GM21528 (cell line): ENCODE measurements around the gene TCOF1.

Experiments
- ATAC-seq: cut with Tn5 transposase; IDR thresholded peaks from one replicate; pipeline ENCODE4 v1.9.1; 2021; ENCODE audit warnings: mild to moderate bottlenecking, moderate library complexity; ENCODE audit not compliant: unreplicated experiment, low FRiP score

TCOF1 gene

GRCh38 chr5:150349681-150350275 lies 7.7 kb upstream of the TCOF1 start:
- ATAC-seq = no peak

DNA sequence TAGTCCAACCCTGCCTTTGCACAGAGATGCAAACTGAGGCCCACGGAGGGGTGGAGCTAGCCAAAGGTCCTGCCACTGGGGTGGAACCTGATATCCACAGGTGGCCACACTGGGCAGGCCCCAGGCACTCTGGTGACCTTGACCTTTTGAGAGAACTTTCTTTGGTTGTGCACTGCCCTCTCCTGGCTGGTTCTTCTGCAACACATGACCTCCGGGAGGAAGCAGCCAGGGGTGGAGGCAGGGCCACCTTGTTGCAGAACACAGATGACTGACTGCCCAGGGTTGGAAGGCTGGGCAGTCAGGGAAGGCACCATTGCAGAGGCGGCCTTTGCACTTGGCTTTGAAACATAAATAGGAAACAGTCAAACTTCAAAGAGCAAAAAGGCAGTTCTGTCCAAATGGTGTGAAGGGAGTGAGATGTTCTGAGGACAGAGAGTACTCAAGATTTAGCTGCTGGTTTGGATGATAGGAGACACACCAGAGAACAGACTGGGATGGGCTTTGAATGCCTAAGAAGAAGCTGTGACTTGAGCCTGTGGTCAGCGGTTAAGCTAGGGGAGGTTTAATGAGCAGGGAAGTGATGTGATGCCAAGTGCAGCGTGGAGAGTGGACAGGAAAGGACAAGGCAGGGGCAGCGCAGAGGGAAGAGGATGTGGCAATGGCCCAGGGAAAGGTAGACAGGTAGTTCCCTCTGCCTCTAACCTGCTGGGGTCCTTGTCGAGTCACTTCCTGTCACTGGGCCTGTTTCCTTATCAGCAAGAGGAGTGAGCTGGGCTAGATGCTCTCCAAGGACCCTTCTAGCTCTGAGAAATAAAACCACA lies 6.8 kb upstream of the TCOF1 start:
- ATAC-seq = peak; percentile 85

- ATAC-seq = no peak
These were observed 5.1 kb upstream of the TCOF1 start for GRCh38 chr5:150352244-150353031.

GRCh38 chr5:150353032-150353675 lies 4.3 kb upstream of the TCOF1 start:
- ATAC-seq = no peak

DNA sequence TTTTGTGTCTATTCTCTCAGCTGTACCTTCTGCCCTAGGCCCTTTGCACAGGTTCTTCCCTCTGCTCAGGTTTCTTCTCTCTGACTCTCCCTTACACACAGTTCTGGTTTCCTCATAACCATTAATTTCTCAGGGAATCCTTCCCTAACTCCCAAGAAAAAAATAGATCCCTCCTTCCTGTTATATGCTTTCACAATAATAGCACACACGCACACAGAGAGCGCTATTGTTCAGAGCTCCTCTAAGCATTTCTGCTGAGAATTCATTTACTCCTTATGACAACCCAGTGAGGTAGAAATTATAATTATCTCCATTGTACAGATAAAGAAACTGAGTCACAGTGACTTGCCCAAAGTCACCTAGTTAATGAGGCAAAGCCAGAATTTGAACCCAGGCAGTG lies 1.7 kb upstream of the TCOF1 start:
- no peak for ATAC-seq

DNA sequence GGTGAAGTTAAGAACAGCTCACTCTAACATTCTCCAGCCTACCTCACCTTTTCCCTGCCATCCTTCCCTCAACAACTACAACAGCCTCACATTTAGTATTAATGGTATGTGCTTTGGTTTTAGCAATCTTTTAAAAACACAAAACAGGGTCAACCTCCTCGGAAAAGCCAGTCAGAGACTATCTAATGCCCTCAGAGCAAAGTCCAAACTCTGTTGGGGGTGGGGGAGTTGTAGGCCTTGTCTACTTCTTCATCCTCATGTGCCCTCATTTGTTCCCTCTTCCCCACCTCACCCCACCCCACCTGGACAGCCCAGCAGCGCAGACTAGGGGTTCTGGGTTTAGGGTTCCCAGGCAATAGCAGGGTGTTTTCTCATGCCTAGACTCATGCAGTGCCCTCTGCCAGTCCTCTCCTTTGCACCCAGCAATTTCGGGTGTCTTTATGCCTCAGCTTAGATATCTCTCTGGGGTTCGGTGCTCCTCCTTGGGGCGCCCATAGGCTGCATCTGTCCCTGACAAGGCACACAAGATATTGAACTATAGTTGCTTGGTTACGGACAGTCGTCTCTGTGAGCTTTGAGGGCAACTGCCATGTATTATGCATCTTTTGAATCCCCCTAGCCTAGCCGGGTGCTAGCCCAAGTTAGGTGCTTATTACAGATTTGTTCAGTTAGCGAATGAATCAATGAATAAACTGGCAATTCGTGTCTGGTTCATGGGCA lies 762 bp upstream of the TCOF1 start:
- no peak for ATAC-seq

- ATAC-seq = no peak
These were observed 981 bp downstream of the TCOF1 start for GRCh38 chr5:150358261-150359095.

DNA sequence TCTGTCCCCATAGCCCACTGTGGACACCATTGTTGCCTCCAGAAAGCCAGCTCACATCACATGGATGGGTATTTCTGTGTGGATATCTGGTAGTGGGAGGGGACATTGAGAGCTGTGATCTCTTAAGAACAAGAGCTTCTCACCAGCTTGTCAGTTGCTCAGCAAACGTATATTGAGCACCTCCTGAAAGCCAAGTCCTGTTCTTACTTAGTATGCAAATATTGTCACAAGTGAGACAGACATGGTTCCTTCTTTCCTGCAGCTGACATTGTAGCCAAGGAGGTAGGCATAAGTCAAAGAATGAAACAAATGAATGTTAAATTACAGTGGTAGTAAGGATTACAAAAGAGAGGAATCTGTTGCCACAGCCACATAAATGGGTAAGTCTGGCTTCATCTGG lies 3.8 kb downstream of the TCOF1 start:
- ATAC-seq = no peak

DNA sequence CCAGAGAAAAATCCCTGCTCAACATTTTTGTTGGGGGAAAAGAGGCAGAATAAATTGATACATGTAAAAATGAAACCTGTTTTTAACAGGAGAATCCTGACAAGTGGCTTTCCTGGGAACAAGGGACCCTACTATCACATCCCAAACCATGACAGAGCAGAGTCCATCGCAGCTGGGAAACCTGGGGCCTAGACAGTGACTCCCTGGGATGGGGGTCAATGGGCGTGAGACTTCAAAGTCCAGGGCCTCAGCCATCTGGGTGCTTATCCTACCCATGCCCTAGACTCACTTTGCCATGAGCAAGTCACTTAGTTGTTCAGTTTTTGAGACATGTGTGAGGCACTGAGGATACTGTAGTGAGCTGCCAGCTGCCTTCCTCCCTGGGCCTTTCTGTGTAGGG lies 5.7 kb downstream of the TCOF1 start:
- ATAC-seq = no peak

DNA sequence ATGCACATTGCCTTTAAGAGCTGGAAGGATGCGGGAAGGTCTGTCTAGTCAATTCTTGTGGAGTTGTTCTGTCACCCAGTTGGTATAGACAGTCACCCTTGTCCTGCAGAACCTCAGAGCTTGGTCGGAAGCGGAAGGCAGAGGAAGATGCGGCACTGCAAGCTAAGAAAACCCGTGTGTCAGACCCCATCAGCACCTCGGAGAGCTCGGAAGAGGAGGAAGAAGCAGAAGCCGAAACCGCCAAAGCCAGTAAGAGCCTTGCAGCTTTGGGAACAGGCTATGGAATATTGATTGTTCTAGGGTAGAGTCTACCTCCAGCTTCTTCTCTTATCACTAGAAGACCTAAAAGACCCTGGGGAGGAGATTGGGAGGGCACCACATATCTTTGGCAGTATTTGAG lies 6.5 kb downstream of the TCOF1 start:
- ATAC-seq = no peak

DNA sequence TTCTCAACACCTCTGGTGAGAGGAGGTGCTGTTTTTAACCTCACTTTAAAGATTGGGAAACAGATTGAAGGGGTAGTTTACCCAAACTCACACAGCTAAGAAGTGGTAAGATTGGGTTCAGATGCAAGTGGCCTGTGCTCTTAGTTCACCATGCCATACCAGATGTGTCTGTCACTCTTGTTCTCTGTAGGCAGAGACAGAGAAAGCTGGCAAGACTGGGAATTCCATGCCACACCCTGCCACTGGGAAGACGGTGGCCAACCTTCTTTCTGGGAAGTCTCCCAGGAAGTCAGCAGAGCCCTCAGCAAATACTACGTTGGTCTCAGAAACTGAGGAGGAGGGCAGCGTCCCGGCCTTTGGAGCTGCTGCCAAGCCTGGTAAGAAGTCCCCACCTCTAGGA lies 11.0 kb downstream of the TCOF1 start:
- ATAC-seq = no peak

DNA sequence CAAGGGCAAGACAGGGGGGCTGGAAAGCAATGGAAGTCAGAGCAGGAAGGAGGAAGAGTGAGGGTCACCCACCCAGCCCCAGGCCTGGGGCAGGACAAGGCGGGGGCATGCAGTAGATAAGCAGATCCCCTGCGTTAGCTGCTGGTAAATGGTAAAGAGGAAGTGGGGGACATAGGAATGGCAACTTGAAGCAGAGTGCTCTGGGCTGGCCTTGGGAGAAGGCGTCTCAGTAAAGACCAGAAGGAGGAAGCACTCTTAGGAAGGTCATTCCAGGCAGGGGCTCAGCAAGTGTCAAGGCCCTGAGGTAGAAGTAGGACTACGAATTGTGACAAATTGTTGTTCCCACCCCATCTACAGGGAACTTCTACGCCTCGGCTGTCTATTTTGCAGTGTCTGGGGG lies 15.1 kb downstream of the TCOF1 start:
- ATAC-seq = no peak

DNA sequence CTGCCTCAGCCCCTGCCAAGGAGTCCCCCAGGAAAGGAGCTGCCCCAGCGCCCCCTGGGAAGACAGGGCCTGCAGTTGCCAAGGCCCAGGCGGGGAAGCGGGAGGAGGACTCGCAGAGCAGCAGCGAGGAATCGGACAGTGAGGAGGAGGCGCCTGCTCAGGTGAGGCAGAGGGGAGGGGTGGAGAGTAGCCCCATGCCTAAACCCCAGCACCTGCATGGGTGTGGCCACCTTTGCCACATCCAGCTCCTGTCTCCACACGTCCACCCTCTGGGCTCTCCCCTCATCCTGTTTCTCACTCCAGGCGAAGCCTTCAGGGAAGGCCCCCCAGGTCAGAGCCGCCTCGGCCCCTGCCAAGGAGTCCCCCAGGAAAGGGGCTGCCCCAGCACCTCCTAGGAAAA lies 17.2 kb downstream of the TCOF1 start:
- no peak for ATAC-seq

GRCh38 chr5:150376799-150377771 lies 19.6 kb downstream of the TCOF1 start:
- ATAC-seq = no peak

GRCh38 chr5:150377964-150378694 lies 20.6 kb downstream of the TCOF1 start:
- ATAC-seq = no peak

DNA sequence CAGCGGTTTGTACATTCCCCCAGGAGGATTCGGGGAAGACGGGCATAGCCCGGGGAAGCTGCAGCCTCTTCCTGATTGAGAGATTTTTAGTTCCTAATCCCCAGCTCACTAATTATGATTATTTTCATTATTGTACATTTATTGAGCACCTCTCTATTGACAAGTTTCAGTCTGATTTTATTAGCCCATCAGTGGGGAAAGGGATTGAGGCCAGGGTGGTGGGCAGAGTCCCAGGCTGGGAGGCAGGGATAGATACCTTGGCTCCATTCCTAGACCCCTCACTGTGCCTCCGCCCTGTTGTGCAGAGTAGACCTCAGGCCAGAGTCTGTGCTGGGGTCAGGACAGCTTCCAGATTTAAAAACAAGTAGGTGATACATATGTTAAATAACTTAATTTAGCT lies 27.2 kb downstream of the TCOF1 start:
- ATAC-seq = no peak

DNA sequence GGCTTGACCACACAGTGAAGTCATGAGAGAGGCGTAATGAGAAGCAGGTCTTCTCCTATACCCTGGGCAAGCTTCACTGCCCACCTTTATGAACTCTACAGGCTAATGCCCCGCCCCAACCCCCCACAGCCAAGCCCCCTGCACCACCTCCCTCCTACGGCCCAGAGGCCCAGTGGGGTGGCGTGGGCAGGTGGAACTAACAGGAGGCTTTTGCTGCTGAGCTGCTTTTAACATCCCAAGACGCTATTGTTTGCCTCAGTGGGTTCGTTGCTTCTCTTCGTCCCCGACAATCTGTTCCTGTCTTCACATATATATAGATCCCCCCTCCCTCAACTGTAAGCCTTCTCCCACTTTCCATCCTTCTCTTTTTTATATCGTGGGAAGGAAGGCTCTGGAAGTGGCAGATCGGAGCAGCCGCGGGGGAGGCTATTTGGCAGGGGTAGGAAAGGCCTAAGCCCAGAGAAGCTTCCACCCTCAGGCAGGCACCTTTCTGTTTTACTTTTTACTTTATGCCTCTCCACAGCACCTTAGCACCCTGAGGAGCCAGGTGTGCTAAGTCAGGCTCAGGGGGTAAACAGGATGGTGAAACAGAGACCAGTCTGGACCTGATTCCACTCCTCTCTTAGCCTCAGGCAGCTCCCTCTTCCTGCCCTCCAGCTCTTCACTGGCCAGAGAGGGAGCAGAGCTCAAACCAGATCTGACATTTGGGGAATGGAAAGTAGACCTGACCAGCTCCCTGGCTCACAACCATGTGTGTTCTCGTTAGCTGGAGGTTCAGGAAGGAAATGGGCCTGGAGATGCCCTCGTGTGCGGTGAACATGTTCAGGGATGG lies 28.7 kb downstream of the TCOF1 start:
- no peak for ATAC-seq
